Stimulated activated CD4-positive, alpha-beta T cell treated with anti-CD3 and anti-CD28 coated beads, Interleukin-4, amount 100 ng/mL, for 24 hours (primary cell): ENCODE measurements around the gene SLC16A4.
A peak's percentile ranks its signal among the peaks of the same experiment; 100 is the strongest.

Experiments used
- DNase-seq: peaks from one replicate; pipeline ENCODE4 v3.0.0-alpha.2; 2020

Gene SLC16A4

DNA sequence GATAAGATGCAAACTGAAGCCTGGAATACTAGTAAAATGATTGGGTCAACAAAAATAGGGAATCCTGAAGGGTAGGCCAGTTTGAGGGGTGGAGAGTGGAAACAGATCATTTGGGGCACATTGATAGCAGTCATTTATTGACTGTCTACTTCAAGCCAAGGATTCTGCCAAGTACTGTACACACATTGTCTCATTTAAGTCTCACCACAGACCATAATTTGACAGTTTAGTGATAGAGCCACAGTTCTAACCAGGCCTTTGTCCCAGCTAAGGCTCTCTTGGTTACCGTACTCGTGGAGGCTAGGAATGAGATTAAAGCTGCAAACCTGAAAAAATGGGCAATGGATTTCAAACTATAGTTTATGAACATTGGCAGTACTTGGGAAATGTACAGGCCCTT lies 40.5 kb downstream of the SLC16A4 start:
- no peak for DNase-seq

DNA sequence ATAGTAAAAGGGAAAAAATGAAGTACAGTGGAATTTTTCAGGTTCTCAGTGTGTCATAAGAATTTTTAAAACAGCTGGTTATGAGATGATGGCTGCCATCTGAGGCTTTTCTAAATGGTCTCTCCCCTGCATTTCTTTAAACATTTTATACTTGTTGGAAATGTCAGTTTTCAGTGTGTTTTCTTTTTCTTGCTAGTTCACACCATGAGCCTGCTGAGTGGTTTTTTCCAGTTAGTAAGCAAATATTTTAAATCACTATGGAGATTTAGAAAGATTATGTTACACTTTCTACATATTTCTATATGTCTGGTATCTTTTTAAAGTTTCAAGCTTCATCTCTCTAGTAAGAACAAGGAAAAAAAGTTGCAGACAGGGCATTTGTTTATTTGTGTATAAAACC lies 42.1 kb downstream of the SLC16A4 start:
- no peak for DNase-seq

DNA sequence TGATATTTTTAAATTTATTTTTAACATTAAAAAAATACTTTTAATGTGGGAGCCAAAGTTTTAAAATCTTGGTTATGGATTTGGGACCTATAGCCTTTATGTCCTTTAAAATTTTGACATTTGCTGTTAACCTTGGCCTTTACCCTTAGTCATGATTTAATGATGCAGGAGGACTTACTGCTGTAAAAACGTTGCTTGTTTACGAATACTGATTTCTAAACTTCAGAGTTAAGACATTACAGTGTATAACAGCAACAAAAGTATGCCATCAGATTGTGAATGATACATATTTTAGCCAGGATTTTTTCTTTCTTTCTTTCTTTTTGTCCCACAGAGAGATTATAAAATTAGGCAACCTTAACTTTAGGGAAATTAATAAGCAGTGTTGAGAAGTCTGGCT lies 42.8 kb downstream of the SLC16A4 start:
- no peak for DNase-seq

DNA sequence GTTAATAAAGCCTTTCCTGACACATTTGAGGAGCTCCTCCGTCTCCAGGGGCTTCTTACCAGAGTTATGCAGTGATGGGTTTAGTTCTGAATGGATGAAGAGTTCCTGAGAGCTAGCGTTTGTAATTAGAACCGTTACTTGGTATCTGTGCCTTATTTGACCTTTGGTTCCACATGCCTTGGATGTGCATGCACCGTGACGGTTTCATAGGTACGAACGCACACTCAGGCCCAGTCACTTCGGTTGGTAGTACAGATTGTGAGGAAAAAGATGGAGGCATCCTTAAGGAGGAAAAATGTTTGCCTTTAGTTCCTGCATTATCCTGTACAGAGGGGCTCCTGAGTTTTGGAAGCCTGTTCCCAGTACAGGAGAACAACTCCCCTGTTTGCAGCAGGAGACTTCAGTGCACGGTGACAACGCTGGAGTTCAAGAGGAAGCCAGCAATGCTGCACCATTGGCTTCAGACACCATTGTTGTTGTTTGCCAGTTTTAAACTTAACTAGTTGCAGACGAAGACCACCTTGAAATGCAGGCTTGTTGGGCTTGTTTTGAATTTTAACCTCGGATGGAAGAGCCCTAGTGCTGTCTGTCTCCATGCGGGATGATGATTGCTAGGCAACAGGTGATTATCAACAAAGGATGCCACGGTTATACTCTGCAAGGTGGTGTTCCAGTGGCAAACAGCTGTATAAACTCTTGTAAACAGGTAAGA lies 43.5 kb downstream of the SLC16A4 start:
- DNase-seq: no peak

DNA sequence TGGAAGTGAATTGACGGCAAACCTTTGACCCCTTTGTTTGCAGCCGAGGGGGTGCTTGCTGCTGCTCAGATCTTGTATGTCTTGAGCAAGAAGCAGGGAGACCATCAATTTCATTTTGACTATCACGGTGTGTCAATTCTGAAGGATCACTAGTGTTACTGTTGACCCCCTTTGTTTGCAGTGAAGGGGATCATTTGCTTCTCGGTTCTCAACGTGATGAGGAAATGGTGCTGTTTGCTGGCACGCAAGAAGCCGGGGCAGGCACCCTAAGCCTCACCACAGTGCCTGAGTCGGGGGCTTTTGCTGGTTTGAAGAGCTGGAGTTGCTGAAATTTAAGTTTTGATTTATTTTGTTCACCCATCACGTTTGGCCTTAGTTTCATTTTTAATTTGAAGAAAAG lies 44.1 kb downstream of the SLC16A4 start:
- no peak for DNase-seq

DNA sequence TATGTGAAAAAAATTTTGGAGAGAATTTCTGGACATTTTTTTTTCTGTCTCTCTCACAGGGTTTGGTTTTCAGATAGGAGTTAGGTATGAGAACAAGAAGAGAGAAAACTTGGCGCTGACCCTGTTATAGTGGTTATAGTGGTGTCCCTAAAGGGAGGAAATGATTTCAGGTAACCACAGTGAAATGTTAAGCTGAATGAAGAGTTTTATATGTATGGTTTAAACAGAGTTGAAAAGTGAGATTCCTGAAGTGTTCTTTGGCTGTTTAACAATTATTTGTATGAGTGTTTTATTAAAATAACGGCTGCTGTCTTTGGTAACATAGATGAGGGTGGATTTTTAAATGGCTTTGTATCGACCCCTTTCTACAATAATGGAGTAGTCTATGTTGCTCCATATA lies 45.3 kb downstream of the SLC16A4 start:
- DNase-seq: no peak

DNA sequence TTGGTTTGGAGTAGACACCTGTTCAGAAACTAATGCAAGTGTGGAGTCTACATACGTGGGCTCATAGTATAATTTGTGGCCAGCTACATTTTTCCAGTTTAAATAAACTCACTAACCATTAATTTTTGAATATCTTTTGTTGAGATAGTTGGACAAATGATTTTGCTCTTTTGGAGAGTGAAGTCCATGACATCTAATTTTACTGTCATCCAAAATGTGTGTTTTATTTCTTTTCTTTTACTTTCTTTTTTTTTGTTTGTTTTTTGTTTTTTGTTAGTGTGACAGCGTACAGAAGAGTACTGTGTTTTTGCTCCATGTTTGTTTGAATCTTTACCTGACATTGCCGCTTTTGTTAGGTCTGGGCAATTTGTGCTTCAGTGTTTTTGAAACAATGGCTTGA lies 46.7 kb downstream of the SLC16A4 start:
- no peak for DNase-seq

DNA sequence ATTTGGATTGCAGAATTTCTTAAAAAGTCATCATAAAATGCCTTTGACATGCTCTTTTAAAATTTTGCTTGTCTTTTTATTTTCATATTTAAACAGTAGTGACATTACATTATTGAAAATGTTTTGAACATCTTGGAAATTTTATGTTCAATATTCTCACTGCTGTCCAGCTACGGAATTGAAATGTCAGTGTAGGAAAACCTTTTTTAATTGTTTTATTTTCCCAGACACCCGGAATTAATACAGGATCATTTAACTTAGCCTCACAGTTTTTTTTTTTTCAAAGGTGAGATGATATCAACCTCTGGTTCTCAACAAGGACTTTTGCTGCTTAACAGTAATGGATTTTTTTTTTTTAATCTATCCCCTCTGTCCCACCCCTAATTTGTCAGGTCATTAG lies 47.6 kb downstream of the SLC16A4 start:
- no peak for DNase-seq

DNA sequence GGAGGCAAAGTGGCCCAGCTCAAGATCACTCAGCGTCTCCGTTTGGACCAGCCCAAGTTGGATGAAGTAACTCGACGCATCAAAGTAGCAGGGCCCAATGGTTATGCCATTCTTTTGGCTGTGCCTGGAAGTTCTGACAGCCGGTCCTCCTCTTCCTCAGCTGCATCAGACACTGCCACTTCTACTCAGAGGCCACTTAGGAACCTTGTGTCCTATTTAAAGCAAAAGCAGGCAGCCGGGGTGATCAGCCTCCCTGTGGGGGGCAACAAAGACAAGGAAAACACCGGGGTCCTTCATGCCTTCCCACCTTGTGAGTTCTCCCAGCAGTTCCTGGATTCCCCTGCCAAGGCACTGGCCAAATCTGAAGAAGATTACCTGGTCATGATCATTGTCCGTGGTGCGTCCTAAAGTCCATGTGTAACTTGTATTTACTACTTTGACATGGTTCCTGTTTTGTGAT lies 48.9 kb downstream of the SLC16A4 start:
- DNase-seq: no peak

DNA sequence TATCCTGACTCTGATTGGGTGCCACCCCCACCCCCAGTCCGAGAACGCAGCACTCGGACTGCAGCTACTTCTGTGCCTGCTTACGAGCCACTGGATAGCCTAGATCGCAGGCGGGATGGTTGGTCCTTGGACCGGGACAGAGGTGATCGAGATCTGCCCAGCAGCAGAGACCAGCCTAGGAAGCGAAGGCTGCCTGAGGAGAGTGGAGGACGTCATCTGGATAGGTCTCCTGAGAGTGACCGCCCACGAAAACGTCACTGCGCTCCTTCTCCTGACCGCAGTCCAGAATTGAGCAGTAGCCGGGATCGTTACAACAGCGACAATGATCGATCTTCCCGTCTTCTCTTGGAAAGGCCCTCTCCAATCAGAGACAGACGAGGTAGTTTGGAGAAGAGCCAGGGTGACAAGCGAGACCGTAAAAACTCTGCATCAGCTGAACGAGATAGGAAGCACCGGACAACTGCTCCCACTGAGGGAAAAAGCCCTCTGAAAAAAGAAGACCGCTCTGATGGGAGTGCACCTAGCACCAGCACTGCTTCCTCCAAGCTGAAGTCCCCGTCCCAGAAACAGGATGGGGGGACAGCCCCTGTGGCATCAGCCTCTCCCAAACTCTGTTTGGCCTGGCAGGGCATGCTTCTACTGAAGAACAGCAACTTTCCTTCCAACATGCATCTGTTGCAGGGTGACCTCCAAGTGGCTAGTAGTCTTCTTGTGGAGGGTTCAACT lies 49.5 kb downstream of the SLC16A4 start:
- DNase-seq: no peak

DNA sequence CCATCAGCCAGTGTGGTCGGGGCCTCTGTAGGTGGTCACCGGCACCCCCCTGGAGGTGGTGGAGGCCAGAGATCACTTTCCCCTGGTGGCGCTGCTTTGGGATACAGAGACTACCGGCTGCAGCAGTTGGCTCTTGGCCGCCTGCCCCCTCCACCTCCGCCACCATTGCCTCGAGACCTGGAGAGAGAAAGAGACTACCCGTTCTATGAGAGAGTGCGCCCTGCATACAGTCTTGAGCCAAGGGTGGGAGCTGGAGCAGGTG lies 50.7 kb downstream of the SLC16A4 start:
- peak; percentile 17 for DNase-seq

DNA sequence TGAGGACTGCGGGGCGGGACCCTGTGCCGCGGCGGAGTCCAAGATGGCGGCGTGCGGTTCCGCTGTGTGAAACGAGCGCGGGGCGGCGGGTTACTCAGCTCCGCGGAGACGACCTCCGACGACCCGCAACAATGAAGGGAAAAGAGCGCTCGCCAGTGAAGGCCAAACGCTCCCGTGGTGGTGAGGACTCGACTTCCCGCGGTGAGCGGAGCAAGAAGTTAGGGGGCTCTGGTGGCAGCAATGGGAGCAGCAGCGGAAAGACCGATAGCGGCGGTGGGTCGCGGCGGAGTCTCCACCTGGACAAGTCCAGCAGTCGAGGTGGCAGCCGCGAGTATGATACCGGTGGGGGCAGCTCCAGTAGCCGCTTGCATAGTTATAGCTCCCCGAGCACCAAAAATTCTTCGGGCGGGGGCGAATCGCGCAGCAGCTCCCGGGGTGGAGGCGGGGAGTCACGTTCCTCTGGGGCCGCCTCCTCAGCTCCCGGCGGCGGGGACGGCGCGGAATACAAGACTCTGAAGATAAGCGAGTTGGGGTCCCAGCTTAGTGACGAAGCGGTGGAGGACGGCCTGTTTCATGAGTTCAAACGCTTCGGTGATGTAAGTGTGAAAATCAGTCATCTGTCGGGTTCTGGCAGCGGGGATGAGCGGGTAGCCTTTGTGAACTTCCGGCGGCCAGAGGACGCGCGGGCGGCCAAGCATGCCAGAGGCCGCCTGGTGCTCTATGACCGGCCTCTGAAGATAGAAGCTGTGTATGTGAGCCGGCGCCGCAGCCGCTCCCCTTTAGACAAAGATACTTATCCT lies 51.2 kb downstream of the SLC16A4 start:
- DNase-seq: peak; percentile 62

DNA sequence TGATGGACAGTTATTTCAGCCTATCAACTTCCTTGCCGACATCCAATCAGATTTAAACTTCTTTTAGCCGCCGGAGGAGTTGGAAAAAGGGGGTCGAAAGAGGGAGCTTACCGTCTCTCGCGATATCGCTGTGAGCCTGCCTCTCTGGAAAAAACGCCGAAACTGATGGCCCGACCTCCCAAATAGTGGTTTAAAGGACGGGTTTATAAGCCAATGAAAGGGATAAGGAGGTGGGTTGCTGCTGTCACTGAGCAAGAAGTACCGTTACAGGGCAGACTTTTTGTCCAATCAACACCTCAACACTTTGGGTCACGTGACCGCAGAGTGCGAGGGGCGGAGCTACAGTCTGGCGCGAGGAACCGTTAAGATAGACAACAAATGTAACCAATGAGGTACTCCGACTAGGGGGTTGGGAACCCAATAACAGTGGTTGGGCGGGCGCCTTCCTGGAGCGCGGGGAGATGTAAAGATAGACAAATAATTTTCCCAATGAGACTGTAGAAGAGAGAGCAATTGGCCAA lies 51.9 kb downstream of the SLC16A4 start, which contains the start of gene RBM15:
Gene RBM15 (plus strand): TSS at position 492 of the 521 bp plus-strand sequence. CDS start 29 bp downstream, at position 521.
- peak; percentile 98 for DNase-seq

DNA sequence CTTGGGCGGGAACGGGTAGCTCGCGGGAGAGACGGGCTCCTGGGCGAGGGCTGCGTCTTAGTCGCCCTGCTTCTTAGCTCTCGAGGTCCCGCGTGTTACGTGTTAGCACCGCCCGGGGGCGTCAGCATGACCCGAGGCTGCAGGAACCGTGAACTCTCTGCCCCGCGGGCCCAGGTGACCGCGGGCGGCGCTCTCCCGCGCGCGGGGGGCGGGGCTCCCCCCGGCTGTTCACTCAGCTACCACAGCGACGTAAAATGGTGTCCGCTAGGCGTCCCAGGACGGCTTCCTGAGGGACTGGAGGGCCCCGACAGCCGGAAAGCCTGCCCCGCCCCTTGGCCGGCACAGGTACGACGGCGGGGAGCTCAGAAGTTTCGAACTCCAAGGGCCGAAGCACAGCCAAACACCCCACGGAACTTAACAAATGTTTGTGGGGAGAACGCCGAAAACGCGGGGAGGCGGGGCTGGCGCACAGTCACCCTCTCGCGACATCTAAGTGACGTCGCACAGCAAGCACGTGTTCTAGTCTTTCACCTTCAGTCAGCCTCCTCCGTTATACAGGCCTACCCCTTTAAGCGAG lies 52.4 kb downstream of the SLC16A4 start:
- DNase-seq: peak; percentile 88

DNA sequence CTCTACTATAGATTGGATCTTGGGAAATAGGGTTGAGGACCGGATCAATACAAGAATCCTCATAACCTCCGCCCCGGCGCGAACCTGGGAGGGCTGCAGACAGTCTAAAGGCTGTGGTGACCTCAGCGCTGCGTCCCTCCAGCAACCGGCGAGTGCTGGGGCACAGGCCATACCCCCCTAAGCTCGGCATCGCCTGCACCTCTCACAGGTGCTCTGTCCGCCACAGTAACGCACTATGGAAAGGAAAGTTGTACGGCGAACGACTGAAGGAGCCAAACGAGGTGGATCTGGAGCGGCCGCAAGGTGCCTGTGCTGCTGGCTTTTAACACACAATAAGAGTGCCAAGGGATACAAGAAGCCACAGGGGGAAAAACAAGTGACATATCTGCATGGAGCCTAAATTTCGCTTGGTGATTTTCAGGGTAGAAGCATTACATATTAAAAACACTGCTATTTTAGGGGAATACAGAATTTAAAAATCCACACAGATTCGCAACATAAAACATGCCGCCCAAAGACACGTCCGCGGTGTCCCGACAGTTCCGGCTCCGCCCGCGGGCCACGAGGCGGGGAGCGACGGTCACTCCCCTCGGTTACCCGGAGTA lies 53.0 kb downstream of the SLC16A4 start:
- peak; percentile 40 for DNase-seq

DNA sequence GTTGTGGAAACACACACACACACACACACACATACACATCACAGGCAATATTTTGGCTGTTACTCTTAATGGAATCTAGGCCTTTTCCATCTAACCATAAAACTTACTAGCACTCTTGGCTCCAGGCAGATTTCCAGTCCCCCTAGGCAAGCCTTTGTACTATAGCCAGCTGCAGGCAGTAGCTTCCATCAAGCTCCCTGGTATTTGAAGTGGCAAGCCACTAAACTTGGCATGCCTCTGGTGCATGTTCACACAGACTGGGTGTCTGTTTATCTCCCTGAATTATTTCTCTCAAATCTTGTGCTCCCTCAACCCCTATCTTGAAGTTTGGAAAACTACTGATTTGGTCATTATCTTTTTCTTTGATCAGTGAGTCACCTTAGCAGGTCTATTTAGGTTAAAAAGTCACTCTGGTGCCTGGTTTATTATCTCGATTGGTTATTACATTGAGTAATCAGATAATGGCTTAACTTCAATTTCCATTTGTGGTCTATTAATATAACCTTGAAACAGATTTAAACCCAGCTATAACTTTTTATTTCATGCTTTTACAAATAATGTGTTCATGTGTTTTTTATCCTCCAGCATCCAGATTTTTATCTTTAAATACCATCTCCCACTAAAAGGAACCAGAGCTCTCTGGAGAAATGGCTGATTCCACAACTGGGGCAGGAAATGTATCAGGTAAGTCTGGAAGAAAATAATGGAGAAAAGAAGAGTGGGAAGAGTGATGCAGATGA lies 54.4 kb downstream of the SLC16A4 start:
- DNase-seq: no peak

DNA sequence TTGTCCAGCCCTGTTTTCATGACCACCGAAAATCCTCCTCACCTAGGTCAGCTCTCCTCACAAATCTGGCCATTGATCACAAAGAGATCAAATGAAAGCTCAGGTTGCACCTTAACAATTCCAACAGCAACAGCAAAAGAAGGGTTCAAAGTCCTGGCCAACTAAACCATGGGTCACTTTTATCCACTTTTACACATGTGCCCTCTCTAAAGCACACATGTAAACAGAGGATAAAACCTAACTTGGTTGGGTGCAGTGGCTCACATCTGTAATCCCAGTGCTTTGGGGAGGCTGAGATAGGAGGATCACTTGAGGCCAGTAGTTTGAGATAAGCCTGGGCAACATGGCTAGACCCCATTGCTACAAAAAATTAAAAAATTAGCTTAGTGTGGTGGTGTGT lies 55.6 kb downstream of the SLC16A4 start:
- no peak for DNase-seq

DNA sequence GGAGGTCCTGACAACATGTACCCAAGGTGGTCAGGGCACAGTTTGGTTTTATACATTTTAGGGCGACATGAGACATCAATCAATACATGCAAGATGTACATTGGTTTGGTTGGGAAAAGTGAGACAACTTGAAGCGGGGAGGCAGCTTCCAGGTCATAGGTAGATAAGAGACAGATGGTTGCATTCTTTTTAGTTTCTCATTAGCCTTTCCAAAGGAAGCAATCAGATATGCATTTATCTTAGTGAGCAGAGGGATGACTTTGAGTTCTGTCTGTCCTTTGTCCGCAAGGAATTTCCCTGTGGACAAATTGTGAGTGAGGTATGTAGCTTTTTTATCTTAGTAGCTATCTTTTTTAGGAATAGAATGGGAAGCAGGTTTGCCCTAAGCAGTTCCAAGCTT lies 62.1 kb downstream of the SLC16A4 start:
- DNase-seq: no peak

DNA sequence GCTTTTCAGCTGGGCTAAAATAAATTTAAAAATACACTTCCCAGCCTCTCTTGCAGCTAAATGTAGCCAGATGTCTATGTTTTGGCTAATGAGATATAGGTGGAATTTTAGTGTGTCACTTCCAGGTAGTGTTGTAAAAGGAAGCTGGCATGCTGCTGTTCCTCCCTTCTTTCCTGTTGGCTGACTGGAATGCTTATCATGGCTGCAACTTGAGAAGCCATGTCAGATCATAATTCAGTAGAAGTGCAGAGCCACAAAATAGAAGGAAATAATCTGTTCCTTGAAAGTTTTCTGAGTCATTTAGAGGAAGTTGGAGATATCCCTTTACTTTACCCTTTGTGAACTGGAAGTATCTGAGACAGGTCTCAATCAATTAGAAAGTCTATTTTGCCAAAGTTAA lies 62.6 kb downstream of the SLC16A4 start:
- DNase-seq: no peak

DNA sequence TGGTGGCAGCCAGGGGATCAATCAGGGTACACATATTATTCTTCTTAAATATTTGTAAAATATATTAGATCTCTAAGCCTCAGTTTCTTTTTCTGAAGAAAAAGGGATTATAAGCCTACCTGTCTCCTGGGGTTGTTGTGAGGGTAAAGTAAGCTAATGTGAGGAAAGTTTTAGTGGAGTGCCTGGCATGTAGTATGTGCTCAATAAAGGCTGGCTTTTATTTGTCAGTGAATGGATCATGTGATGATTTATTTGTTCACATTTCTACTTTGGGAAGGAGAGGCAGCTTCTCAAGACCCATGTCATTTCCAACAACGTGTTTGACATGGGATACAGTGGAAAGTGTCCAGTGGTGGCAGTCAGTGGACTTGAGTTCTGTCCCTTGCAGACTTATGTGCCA lies 64.0 kb downstream of the SLC16A4 start:
- DNase-seq: no peak

DNA sequence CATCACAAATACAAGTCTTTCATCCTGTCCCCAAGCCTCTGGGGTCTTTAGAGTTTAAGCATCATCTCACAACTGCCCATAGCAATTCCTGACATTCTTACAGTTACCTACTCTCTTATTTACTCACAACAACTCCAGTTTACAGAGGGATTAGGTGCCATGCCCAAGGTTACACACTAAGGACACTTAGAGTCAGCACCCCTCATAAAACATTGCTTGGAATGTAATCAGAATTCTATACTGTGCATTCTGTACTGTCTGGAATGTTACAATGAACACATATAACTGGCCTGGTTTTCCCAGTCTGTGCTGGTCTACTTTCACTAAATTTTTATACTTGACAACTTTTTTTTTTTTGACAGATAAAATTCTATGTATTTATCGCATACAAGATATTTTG lies 66.2 kb downstream of the SLC16A4 start:
- no peak for DNase-seq

DNA sequence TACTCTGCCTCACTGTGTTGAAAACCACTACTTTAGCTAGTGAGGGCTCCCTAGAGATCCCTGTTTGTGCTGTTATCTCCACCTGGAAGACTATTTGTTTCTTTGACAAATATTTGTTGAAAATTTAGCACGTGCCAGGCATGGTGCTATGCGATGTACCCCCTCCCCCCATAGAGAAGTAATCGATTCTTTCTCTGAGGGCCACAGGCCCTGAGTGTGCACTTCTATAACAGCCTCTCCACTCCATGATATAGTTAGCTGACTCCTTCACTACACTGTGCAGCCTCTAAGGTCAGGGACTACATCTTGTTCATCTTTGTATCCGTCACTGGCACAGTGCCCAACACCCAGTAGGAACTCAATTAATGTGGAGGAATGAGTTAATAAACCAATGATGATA lies 69.0 kb downstream of the SLC16A4 start:
- no peak for DNase-seq
